H1 (cell line): Measurements from ENCODE around the gene EPHB1. TPM values are rescaled to one million over a fixed set of nuclear protein-coding genes. Genes with fewer than 3 reads are reported as not detected.

Experiments
- CTCF ChIA-PET: fragments of 300-600 bp; sonication (Branson Sonifier 250); formaldehyde crosslinking; loops from one replicate; lab custom pipeline; 2021; ENCODE audit not compliant: partially characterized antibody; lab: Charles Lee
- POLR2A ChIA-PET: fragments of 300-600 bp; sonication (Branson Sonifier 250); formaldehyde crosslinking; loops from one replicate; lab custom pipeline; 2021; ENCODE audit warnings: inconsistent platforms; ENCODE audit not compliant: partially characterized antibody; lab: Charles Lee
- DNase-seq, 2 experiments: peaks; one replicate each; pipeline versions ENCODE4 v3.0.0 to v3.0.0-alpha.2; 2010 to 2022; ENCODE audit warnings: low spot score in 2 of 2, low read depth in 1 of 2, mixed read lengths in 1 of 2
- FAIRE-seq: peaks from 2 replicates; lab custom pipeline; 2011; peaks lifted over from hg19 to GRCh38; lab: Jason Lieb, UNC
- H2AFZ ChIP-seq: 2 replicates; pipeline ENCODE4 v1.8.1; 2012; ENCODE audit warnings: low read length, inconsistent platforms
- H2AK5ac ChIP-seq: 2 replicates; pipeline ENCODE4 v1.6.1; 2013; ENCODE audit warnings: low read depth, low read length
- H2BK120ac ChIP-seq: replicated peaks from 2 replicates; pipeline ENCODE3; 2013; ENCODE audit warnings: low read depth, low read length, inconsistent platforms
- H2BK12ac ChIP-seq: 2 replicates; pipeline ENCODE4 v1.6.1; 2013; ENCODE audit warnings: low read depth, low read length
- H2BK15ac ChIP-seq: 2 replicates; pipeline ENCODE4 v1.6.1; 2013; ENCODE audit warnings: low read length
- H2BK20ac ChIP-seq: 2 replicates; pipeline ENCODE4 v1.6.1; 2013; ENCODE audit warnings: low read length
- H2BK5ac ChIP-seq: 2 replicates; pipeline ENCODE4 v1.6.1; 2013; ENCODE audit warnings: low read depth, low read length
- H3K14ac ChIP-seq: 2 replicates; pipeline ENCODE4 v1.6.1; 2013; ENCODE audit warnings: inconsistent platforms; ENCODE audit not compliant: insufficient read length
- H3K18ac ChIP-seq: 2 replicates; pipeline ENCODE4 v1.6.1; 2013; ENCODE audit warnings: low read length; ENCODE audit errors: extremely low read depth
- H3K23ac ChIP-seq: 2 replicates; pipeline ENCODE4 v1.6.1; 2013; ENCODE audit warnings: inconsistent platforms; ENCODE audit not compliant: insufficient read length
- H3K23me2 ChIP-seq: 2 replicates; pipeline ENCODE4 v1.6.1; 2013; ENCODE audit warnings: low read depth, low read length
- H3K27ac ChIP-seq: 2 replicates; pipeline ENCODE4 v1.6.1; 2011; ENCODE audit warnings: low read depth, low read length, inconsistent platforms
- H3K27me3 ChIP-seq, 4 experiments: replicated peaks in 1 of 4; 1 replicate in 1 of 4; 2 replicates in 3 of 4; pipeline versions ENCODE4 v1.6.1 to v1.8.1; 2011 to 2013; ENCODE audit warnings: low read length in 3 of 4, mild to moderate bottlenecking in 3 of 4, inconsistent platforms in 2 of 4, mixed read lengths in 2 of 4, moderate library complexity in 1 of 4; ENCODE audit not compliant: control insufficient read depth in 3 of 4, insufficient read depth in 3 of 4; ENCODE audit errors: extremely low read depth in 1 of 4
- H3K36me3 ChIP-seq, 4 experiments: 2 replicates each; pipeline versions ENCODE4 v1.6.1 to v1.8.1; 2011 to 2013; ENCODE audit warnings: mild to moderate bottlenecking in 4 of 4, low read length in 3 of 4, moderate library complexity in 2 of 4, control low read depth in 1 of 4, inconsistent platforms in 1 of 4; ENCODE audit not compliant: insufficient read depth in 4 of 4, control insufficient read depth in 2 of 4
- H3K4ac ChIP-seq: replicated peaks from 2 replicates; pipeline ENCODE3; 2013; ENCODE audit warnings: low read length, low read depth, mixed read lengths, inconsistent platforms; ENCODE audit not compliant: insufficient read length
- H3K4me1 ChIP-seq, 4 experiments: replicated peaks in 1 of 4; 1 replicate in 1 of 4; 2 replicates in 3 of 4; pipeline versions ENCODE4 v1.6.1 to v1.8.1; 2011 to 2013; ENCODE audit warnings: low read length in 3 of 4, inconsistent platforms in 2 of 4, mixed read lengths in 1 of 4; ENCODE audit not compliant: insufficient read depth in 4 of 4, control insufficient read depth in 3 of 4
- H3K4me2 ChIP-seq, 2 experiments: 2 replicates each; pipeline versions ENCODE4 v1.6.1 to v1.8.1; 2011 to 2013; ENCODE audit warnings: low read depth in 2 of 2, low read length in 2 of 2, control low read depth in 1 of 2, inconsistent platforms in 1 of 2, mild to moderate bottlenecking in 1 of 2; ENCODE audit not compliant: insufficient read depth in 1 of 2
- H3K4me3 ChIP-seq, 4 experiments: fragments of 200-600, 300-600 bp in 1 of 4; sonication (generic), shearing (Covaris generic), sonication (Bioruptor Twin) in 1 of 4; 2 replicates each; pipeline versions ENCODE4 v1.5.1 to v1.8.1; 2011 to 2016; ENCODE audit warnings: low read length in 4 of 4, low read depth in 3 of 4, control low read depth in 2 of 4, inconsistent platforms in 2 of 4, mild to moderate bottlenecking in 2 of 4, mixed read lengths in 1 of 4, moderate library complexity in 1 of 4; ENCODE audit not compliant: insufficient read depth in 2 of 4; ENCODE audit errors: extremely low read depth in 1 of 4
- H3K56ac ChIP-seq: replicated peaks from 2 replicates; pipeline ENCODE3; 2013; ENCODE audit warnings: low read depth, mild to moderate bottlenecking, mixed read lengths, low read length, inconsistent platforms; ENCODE audit not compliant: insufficient read length
- H3K79me1 ChIP-seq: 2 replicates; pipeline ENCODE4 v1.6.1; 2013; ENCODE audit warnings: low read depth, low read length, control low read depth
- H3K79me2 ChIP-seq, 2 experiments: 2 replicates each; pipeline versions ENCODE4 v1.6.1 to v1.8.1; 2012 to 2013; ENCODE audit warnings: low read length in 2 of 2, mild to moderate bottlenecking in 2 of 2, inconsistent platforms in 1 of 2; ENCODE audit not compliant: insufficient read depth in 2 of 2, control insufficient read depth in 1 of 2
- H3K9ac ChIP-seq, 4 experiments: replicated peaks in 1 of 4; 1 replicate in 1 of 4; 2 replicates in 3 of 4; pipeline versions ENCODE4 v1.6.1 to v1.8.1; 2011 to 2013; ENCODE audit warnings: low read depth in 3 of 4, low read length in 3 of 4, control low read depth in 2 of 4, mild to moderate bottlenecking in 2 of 4, moderate library complexity in 2 of 4, inconsistent platforms in 1 of 4; ENCODE audit errors: extremely low read depth in 1 of 4
- H3K9me3 ChIP-seq, 2 experiments: 2 replicates each; pipeline versions ENCODE4 v1.6.1 to v1.8.1; 2012 to 2013; ENCODE audit warnings: mild to moderate bottlenecking in 2 of 2, moderate library complexity in 2 of 2, control low read depth in 1 of 2, inconsistent platforms in 1 of 2, low read depth in 1 of 2, low read length in 1 of 2, mixed read lengths in 1 of 2; ENCODE audit not compliant: insufficient read depth in 2 of 2
- H4K20me1 ChIP-seq, 2 experiments: replicated peaks in 1 of 2; 2 replicates each; pipeline versions ENCODE3 to v1.8.1; 2011 to 2013; ENCODE audit warnings: inconsistent platforms in 2 of 2, low read length in 2 of 2, mild to moderate bottlenecking in 1 of 2; ENCODE audit not compliant: insufficient read depth in 2 of 2, control insufficient read depth in 1 of 2
- H4K5ac ChIP-seq: 2 replicates; pipeline ENCODE4 v1.6.1; 2013; ENCODE audit warnings: low read length, low read depth, mixed read lengths, inconsistent platforms; ENCODE audit not compliant: insufficient read length
- H4K8ac ChIP-seq: 2 replicates; pipeline ENCODE4 v1.8.0; 2013; ENCODE audit warnings: mild to moderate bottlenecking, moderate library complexity, low read length, inconsistent platforms; ENCODE audit not compliant: insufficient read depth; ENCODE audit errors: extremely low read depth
- H4K91ac ChIP-seq: replicated peaks from 2 replicates; pipeline ENCODE3; 2013; ENCODE audit warnings: low read length, mixed read lengths, inconsistent platforms; ENCODE audit not compliant: insufficient read length
- BACH1 ChIP-seq: IDR thresholded peaks from 2 replicates; pipeline ENCODE4 v1.6.1; 2012; ENCODE audit warnings: low read length, improper control_type of control experiment
- CHD1 ChIP-seq: IDR thresholded peaks from 2 replicates; pipeline ENCODE4 v1.6.1; 2012; ENCODE audit warnings: low read depth, low read length, improper control_type of control experiment
- CTBP2 ChIP-seq: IDR thresholded peaks from 2 replicates; pipeline ENCODE4 v1.7.0; 2011; ENCODE audit warnings: borderline replicate concordance, mild to moderate bottlenecking, moderate library complexity, mixed read lengths, low read length; ENCODE audit not compliant: insufficient read depth, insufficient read length
- GABPA ChIP-seq: IDR thresholded peaks from 2 replicates; pipeline ENCODE4 v1.6.1; 2011; ENCODE audit warnings: mild to moderate bottlenecking, low read length, moderate library complexity, borderline replicate concordance; ENCODE audit not compliant: insufficient read depth
- GTF2F1 ChIP-seq: IDR thresholded peaks from 2 replicates; pipeline ENCODE4 v1.6.1; 2012; ENCODE audit warnings: low read depth, low read length, improper control_type of control experiment, borderline replicate concordance
- NRF1 ChIP-seq: IDR thresholded peaks from 2 replicates; pipeline ENCODE4 v1.6.1; 2011; ENCODE audit warnings: mild to moderate bottlenecking, low read depth, low read length, improper control_type of control experiment
- RNF2 ChIP-seq: fragments of 200-900, 300-1000 bp; sonication (generic); IDR thresholded peaks from 2 replicates; pipeline ENCODE4 v1.7.1; 2016; ENCODE audit warnings: borderline replicate concordance, low read depth, mild to moderate bottlenecking, antibody characterized with exemption, low read length; ENCODE audit not compliant: poor library complexity, severe bottlenecking; ENCODE audit errors: missing control alignments
- SIX5 ChIP-seq: IDR thresholded peaks from 2 replicates; pipeline ENCODE4 v1.6.1; 2011; ENCODE audit warnings: mild to moderate bottlenecking, low read depth, low read length
- SRF ChIP-seq: IDR thresholded peaks from 2 replicates; pipeline ENCODE4 v1.6.1; 2011; ENCODE audit warnings: mild to moderate bottlenecking, low read depth, low read length, moderate library complexity
- TAF1 ChIP-seq: IDR thresholded peaks from 2 replicates; pipeline ENCODE4 v1.6.1; 2011; ENCODE audit warnings: mild to moderate bottlenecking, low read depth, low read length
- TAF7 ChIP-seq: optimal IDR thresholded peaks from 2 replicates; pipeline ENCODE3; 2011; ENCODE audit warnings: low read depth, mild to moderate bottlenecking, inconsistent platforms, low read length, moderate library complexity, borderline replicate concordance
- TBP ChIP-seq: IDR thresholded peaks from 2 replicates; pipeline ENCODE4 v1.6.1; 2011; ENCODE audit warnings: low read depth, low read length, improper control_type of control experiment
- TEAD4 ChIP-seq: IDR thresholded peaks from 2 replicates; pipeline ENCODE4 v1.6.1; 2012; ENCODE audit warnings: low read depth, low read length, inconsistent platforms, mixed read lengths
- WGBS, 2 experiments: shearing (Covaris generic) in 1 of 2; methylation state at CpG; one replicate each; pipeline versions ENCODE4 v1.1.6 to v1.1.7; 2013 to 2015; ENCODE audit warnings: low lambda C conversion rate in 2 of 2, mixed read lengths in 2 of 2, inconsistent platforms in 1 of 2, low coverage in 1 of 2, missing lambda C conversion rate in 1 of 2; ENCODE audit not compliant: insufficient replicate concordance in 2 of 2, insufficient coverage in 1 of 2, insufficient read length in 1 of 2; ENCODE audit errors: extremely low coverage in 1 of 2, missing lambda C conversion rate in 1 of 2; 5-methylcytosine and 5-hydroxymethylcytosine counted together
- polyA plus RNA-seq, 7 experiments: library from polyadenylated mRNA; depleted of rRNA in 3 of 7; stranded (reverse) in 5 of 7; unstranded in 2 of 7; fragments of >200 nt in 5 of 7; fragments of 200-250 nt in 2 of 7; gene quantifications; 1 replicate in 5 of 7; 2 replicates in 1 of 7; 4 replicates in 1 of 7; pipeline versions ENCODE4 v1.2.1 to v1.2.3, GENCODE V29; 2011 to 2013; ENCODE audit warnings: missing spikeins in 2 of 7, mixed read lengths in 2 of 7
- total RNA-seq: library from RNA; stranded (reverse); fragmentation: NEBNext Ultra II Directional; extraction: Animal tissue kit (Norgen Biotek cat#: 25700); gene quantifications from 2 replicates; pipeline ENCODE4 v1.2.1, GENCODE V29; 2021

Gene EPHB1
- total and polyA plus RNA-seq, 2 of the 8 experiments (the other 6 are each of a cell fraction or from before 2014, with no cell fraction given), result 3.5 to 5.9 TPM

DNA sequence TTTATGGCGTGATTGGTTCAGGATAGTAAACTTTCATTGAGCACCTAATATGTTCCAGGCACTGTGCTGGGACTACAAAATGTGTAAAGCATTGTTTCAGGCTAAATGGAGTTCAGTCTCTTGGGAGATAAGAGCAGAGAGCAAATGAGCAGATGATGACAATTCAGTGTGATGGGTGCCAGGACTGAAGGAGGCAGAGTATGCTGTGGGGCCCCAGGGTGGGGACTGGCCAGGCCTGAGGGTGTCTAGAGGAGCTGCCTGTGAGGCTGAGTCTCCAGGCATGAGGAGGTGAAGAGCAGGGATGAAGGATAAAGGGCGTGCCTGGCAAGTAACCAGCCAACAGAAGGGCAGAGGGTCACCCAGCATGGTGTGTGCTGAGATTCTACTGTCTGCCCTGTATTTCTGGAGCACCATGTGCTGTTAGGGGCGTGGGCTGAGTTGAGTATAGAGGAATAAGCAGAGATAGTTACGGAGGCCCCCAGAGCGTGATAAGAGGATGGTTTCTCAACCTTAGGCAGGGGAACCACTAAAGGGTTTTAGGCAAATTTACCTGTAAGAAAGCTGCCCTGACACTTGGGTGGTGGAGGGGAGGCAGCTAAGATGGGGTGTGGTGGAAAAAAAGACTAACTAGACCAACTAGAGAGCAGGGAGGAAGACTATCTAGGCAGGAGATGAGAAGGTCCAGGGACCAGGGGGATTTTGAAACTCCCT is 38.5 kb downstream of the EPHB1 start:
- H3K4me2 ChIP-seq, result no peak overlapping the region
- no peak overlapping the region for H3K9ac ChIP-seq
- H3K56ac ChIP-seq, result no peak overlapping the region
- no peaks in the 10 kb centered on the region; the same call in 1 of the 2 replicates for H3K79me1 ChIP-seq
- no peak overlapping the region for H4K8ac ChIP-seq
- H4K91ac ChIP-seq, result no peak overlapping the region
- H3K9me3 ChIP-seq, result no peaks in the 10 kb centered on the region
- FAIRE-seq (no peak), DNase-seq (no peak)
- no peak overlapping the region for H3K4ac ChIP-seq
- H2BK5ac ChIP-seq, result no peak overlapping the region
- H4K5ac ChIP-seq, result no peak overlapping the region
- CTCF ChIA-PET, result interaction anchor here (0.7 kb wide), 1 partner anchor 37 kb away, joined by 3 read pairs; no protein-coding TSS in a partner anchor
- H2BK20ac ChIP-seq, result no peak overlapping the region
- H3K27me3 ChIP-seq, result no peaks in the 10 kb centered on the region
- no peak overlapping the region for H2BK120ac ChIP-seq
- H2BK15ac ChIP-seq, result no peak overlapping the region
- H3K18ac ChIP-seq, result no peak overlapping the region
- H2BK12ac ChIP-seq, result no peak overlapping the region
- peaks cover 0 to 2% of the 10 kb centered on the region in 2 experiments for H4K20me1 ChIP-seq
- H3K36me3 ChIP-seq, result no peaks in the 10 kb centered on the region
- no peak overlapping the region for H3K23ac ChIP-seq
- no peaks in the 10 kb centered on the region for H3K79me2 ChIP-seq
- H3K4me1 ChIP-seq, result no peaks in the 10 kb centered on the region
- H3K14ac ChIP-seq, result no peak overlapping the region
- H2AK5ac ChIP-seq, result no peak overlapping the region
- H3K4me3 ChIP-seq, result no peak overlapping the region
- POLR2A ChIA-PET, result no interaction called here
- H3K23me2 ChIP-seq, result no peaks in the 10 kb centered on the region
- H2AFZ ChIP-seq, result no peak overlapping the region
- H3K27ac ChIP-seq, result no peak overlapping the region
- WGBS, 2 experiments, result 64% methylated on average over 5 of the region's 5 CpGs; no CpG with 5 or more reads in 1 of the 2 experiments
- TF ChIP-seq GABPA (no peak), TAF1 (no peak), NRF1 (no peak), SRF (no peak), CTBP2 (no peak), GTF2F1 (no peak), TEAD4 (no peak), CHD1 (no peak), BACH1 (no peak), TAF7 (no peak), RNF2 (no peak), SIX5 (no peak), TBP (no peak)
